Skin of body (tissue), 2 donors: ENCODE data around the gene NPHS1. TPM values are rescaled to one million over a fixed set of nuclear protein-coding genes. Genes with fewer than 3 reads are reported as not detected.
"Not testable (repeated sequence)": the region's sequence is repeated elsewhere in the genome, so short reads cannot be mapped to it uniquely, and the experiment has no call there.

Experiments
- DNase-seq: peaks from one replicate; lab custom pipeline; 2025; lab: John Stamatoyannopoulos, UW
- total RNA-seq: library from RNA; depleted of rRNA; stranded (reverse); fragments of >200 nt; gene quantifications from one replicate; pipeline ENCODE4 v1.2.3, GENCODE V29; 2014

The NPHS1 gene
- total RNA-seq, 1 donor from 2014 or later = not detected

DNA sequence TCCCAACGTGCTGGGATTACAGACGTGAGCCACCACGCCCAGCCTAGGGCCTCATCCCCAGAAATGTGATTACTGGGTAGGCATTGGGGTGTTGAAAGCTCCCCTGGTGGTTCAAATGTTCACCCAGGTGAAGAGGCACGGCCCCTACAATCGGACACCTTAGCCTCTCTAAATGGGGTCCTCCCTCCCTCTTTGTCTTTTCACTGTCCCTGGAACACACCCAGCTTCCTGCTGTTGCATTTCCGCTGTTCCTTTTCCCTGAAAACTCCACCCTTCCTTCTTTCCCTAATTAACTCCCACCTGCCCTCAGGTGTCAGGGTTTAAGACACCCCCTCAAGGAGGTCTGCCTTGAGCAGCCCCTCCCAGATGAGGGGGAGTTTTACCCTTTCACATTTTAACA is 36.0 kb downstream of the NPHS1 start:
- DNase-seq = no peak

GRCh38 chr19:35813043-35813890 is 39.0 kb downstream of the NPHS1 start:
- DNase-seq = no peak

- no peak for DNase-seq
Measured at GRCh38 chr19:35812220-35813042, 39.9 kb downstream of the NPHS1 start, which contains the start of gene PRODH2. TSS of gene PRODH2 (minus strand) at chr19:35812845. CDS start at chr19:35812805, 40 bp downstream.

GRCh38 chr19:35811317-35812219 is 40.7 kb downstream of the NPHS1 start:
- DNase-seq = no peak

DNA sequence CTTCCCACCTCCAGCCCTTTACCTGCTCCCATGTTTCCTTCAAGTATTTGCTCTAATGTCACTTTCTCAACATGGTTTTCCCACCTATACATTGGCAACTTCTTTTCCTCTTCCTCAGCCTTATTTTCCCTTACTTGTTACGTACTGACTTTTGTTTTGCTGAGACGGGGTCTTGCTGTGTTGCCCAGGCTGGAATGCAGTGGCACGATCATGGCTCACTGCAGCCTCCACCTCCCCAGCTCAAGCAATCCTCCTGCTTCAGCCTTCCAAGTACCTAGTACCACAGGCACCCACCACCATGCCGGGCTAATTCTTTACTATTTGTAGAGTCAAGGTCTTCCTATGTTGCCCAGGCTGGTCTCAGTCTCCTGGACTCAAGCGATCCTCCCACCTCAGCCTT is 44.7 kb downstream of the NPHS1 start:
- no peak for DNase-seq

DNA sequence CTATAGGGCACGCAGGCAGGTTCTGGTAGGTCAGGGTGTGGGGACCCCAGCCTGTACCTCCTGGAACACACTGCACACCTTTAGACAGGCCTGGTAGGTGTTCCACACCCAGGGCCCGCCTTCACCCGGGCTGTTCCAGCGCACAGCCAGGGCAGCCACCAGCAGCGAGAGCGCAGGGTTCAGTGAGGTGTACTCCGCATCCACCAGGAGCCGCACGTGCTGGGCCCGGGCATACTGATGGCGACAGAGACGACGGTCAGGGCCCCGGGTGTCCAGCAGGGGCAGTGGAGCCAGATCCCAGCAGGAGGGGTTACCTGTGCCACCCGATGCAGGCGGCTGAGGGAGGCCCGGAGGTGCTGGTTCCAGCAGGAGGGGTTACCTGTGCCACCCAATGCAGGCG is 45.7 kb downstream of the NPHS1 start:
- DNase-seq = no peak

GRCh38 chr19:35805526-35806102 is 46.7 kb downstream of the NPHS1 start:
- no peak for DNase-seq

- DNase-seq = no peak
Measured at GRCh38 chr19:35801828-35802227, 50.5 kb downstream of the NPHS1 start.

GRCh38 chr19:35797663-35798062 is 54.6 kb downstream of the NPHS1 start:
- DNase-seq = no peak

DNA sequence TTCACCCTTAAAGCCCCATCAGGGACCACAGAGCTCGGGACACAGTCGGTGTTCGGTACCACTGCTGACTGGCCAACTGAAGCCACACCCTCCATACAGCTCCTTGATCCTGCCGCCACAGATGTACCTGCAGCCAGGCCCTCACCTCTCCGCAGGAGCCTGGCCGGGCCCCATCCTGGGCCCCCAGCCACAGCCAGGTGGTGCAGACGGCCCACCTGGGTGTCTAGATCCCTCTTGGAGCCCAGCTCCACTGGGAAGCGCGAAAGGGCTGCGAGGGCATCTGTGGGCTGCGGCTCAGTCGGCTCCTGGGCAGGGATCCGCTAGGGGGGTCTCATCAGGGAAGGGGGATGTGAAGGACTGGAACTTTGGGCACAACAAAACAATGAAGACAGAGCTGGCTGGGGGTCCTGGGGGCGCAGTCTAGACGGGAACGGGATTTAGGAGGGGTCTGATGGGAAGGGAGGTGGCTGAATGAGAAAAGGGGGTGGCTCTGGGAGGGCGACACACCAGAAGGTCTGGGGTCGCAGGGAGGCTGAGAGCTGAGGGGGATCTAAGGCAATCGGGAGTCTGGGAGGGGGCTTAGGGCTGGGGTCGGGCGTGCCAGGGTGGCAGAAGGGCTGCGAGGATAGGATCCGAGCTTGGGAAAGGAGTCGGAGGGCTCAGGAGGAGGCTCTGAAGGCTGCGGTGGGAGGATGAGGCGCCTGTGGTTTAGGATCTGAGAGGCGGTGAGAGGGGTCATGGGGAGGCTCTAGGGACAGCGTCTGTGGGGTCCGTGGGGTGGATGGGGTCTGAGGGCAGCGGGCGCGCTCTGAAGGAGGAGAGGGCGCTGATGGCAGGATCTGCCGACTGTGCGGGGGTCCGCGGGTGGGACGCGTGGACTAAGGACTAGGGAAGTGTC is 55.4 kb downstream of the NPHS1 start:
- DNase-seq = no peak

GRCh38 chr19:35795564-35795963 is 56.7 kb downstream of the NPHS1 start:
- DNase-seq = not testable (repeated sequence)

- DNase-seq = no peak
Measured at GRCh38 chr19:35793381-35794165, 58.7 kb downstream of the NPHS1 start.

DNA sequence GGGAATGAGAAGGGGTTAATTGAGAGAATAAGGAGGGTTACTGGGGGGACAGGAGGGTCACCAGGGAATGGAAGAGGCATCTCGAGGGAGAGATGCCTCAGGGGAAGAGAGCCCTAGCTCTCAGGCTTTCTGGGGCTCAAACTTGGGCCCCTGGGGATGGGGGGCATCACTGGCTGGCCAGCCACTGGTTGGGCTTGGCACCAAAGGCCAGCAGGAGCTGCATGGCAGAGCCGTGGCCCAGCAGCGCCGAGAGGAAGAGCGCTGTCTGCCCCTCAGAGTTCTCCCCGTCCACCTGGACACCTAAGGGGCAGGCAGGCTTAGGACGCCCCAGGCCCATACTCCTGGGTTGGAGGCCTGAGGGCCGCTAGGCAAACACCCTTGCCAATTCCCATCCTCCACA is 59.4 kb downstream of the NPHS1 start:
- DNase-seq = no peak

- DNase-seq = no peak
Measured at GRCh38 chr19:35792312-35792711, 60.0 kb downstream of the NPHS1 start.

DNA sequence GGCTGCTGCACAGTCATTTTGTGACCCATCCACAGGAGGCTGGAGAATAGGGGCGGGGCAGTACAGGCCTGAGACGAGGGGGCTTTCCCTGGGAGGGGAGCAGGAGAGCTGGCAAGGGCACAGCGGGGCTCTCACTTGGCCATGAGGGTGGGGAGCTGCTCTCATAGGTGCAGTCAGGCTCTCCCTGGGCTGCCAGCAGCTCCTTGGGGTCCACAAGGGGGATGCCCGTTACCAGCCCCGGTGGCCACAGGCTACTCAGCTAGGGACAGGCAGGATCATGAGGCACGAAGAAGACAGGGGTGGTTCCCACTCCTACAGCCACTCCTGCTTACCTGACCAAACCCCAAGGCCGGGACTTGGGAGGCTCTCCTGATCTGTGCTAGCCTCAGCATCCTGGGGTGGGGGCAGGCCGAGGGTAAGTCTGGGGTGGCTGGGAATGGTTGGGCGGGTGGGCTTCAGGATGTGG is 60.5 kb downstream of the NPHS1 start:
- DNase-seq = no peak

DNA sequence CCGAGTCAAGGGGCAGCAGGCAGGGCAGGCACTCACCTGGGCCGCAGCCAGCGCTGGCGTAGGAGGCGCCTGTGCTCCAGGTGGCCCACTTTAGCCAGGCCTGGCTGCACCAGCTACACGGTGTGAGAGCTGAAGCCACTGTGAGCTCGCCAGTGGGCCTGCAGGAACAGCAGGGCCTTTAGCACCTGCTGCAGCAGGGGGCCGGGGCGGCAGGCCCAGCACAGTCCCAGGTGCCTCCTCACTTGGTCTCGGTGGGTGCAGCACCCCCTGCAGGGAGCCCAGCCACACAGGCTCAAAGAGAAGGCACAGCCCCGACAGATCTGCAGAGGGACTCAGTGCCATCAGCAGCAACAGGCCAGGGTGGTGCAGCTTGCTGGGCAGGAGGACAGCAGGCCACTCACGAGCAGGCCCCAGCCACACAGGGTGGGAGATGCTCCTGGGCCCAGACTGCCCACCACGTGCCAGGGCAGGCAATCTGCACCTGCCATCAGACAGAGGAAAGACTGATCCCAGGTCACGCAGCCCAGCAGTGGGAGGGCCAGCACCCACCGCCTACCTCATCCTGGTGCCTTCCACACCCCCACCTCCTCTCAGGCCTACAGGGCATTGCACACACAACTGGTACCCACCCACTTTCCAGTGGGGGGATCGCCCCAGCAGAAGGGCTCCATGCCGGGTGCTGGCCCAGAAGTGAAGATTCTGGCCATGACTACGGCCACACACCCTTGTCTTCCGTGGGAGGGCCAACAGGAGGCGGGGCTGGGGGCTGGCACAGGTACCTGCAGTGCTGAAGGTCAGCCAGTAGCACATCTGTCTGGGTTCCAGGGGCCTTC is 61.1 kb downstream of the NPHS1 start:
- DNase-seq = no peak

DNA sequence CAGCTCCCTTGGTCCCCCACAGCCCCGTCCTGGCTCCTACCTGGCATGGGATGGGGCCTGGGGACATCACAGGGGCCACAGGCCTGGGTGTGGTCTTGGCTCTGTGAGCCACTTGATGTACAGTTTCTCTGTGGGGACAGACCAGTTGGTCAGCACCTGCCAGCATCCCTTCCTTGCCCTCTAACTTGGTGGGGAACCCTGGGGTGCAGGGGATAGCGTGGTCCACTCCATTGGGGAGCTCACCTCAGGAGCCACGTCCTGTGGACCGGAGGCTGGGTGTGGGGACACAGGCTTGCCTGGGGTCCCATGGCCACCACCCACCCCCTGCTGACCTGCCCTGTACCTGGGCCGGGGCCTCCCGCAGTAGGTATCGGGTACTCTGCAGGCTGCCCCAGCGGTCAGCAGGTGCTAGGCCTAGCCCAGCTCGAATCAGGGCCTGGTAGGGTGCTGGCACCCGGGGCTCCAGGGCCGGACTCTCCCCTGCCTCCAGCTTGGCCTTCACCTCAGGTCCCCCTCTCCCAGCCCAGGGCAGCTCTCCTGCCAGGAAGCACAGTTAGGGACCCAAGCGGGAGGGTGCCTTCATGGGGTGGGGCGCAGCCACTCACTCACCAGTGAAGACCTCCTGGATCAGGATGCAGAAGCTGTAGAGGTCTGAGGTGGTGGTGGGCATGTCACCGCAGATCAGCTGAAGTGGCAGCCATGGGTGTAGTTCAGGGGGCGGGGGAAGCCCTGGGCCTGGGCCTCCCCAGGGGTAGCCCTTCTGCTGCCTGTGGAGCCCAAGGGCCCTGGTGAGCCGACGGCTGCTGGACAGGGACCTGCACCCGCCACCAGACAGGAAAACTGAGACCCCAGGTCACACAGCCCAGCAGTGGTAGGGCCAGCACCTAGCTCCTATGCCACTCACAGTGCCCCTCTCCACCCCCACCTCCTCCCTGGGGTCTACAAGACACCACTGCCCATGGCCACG is 62.0 kb downstream of the NPHS1 start:
- DNase-seq = no peak
